ENCODE measurements around the gene CROCC.
"Not testable (repeated sequence)": the region's sequence is repeated elsewhere in the genome, so short reads cannot be mapped to it uniquely, and the experiment has no call there.

DNA sequence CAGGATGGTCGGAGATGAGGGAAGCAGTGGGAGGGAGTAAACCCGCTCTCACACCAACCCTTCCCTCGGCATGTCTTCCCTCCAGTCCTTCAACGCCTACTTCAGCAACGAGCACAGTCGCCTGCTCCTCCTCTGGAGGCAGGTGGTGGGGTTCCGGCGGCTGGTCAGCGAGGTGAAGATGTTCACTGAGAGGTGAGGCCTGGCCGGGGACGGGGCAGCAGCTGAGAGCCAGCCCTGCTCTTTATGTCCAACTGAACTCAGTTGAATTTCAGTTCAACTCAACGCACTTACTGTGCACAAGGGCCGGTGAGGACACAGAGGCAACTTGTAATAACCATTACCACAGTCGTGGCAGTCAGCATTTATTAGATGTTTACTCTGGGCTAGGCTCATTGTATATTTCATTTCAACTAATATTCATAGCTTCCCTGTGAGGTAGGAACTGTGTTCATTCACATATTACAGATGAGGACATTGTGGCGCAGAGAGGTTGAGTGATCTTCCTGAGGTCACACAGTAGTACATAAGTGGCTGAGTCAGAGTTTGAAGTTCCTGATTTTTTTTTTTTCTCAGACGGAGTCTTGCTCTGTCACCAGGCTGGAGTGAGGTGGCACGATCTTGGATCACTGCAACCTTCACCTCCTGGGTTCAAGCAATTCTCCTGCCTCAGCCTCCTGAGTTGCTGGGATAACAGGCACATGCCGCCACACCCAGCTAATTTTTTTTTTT is 9.6 kb downstream of the CROCC start:
- not testable (repeated sequence) for TF ChIP-seq POLR2AphosphoS5 (IDR thresholded peaks at IDR 0.05; ENCODE audit: low read depth, low read length); POLR2A (IDR thresholded peaks at IDR 0.05; ENCODE audit: low read depth, low read length); PAX5 (IDR thresholded peaks at IDR 0.05; ENCODE audit: insufficient read depth, low read length, severe bottlenecking); POU2F2 (IDR thresholded peaks at IDR 0.05; ENCODE audit: low read depth, low read length); TAF1 (IDR thresholded peaks at IDR 0.05; ENCODE audit: low read depth, low read length); SPI1 (IDR thresholded peaks at IDR 0.05; ENCODE audit: low read depth, low read length)
